IMR-90 (cell line): ENCODE measurements around the gene CCM2. TPM values are rescaled to one million over a fixed set of nuclear protein-coding genes. Genes with fewer than 3 reads are reported as not detected.

Source experiments
- ATAC-seq: fragments of 200-7000 bp; cut with Tn5 transposase; 2 replicates; pipeline ENCODE4 v1.9.1; 2020; ENCODE audit warnings: low read depth, mild to moderate bottlenecking, moderate library complexity
- BruUV-seq: library from RNA; stranded (reverse); fragments of 400-500 nt; replicated peaks from 2 replicates; lab custom pipeline; 2021; lab: Mats Ljungman, UMichigan
- CTCF ChIA-PET: fragments of 300-600 bp; formaldehyde crosslinking; extraction: SDS; loops from one replicate; lab custom pipeline; 2021; ENCODE audit warnings: antibody characterized with exemption; lab: Yijun Ruan, JAX
- POLR2A ChIA-PET: fragments of 300-600 bp; sonication (Branson Sonifier 250); formaldehyde crosslinking; loops from one replicate; lab custom pipeline; 2022; ENCODE audit warnings: antibody characterized with exemption; ENCODE audit not compliant: unreplicated experiment; lab: Charles Lee
- DNase-seq: peaks from one replicate; pipeline ENCODE4 v3.0.0; 2013
- H2AFZ ChIP-seq: replicated peaks from 2 replicates; pipeline ENCODE3; 2013; ENCODE audit warnings: low read length, mild to moderate bottlenecking; ENCODE audit not compliant: poor library complexity
- H2AK5ac ChIP-seq: 2 replicates; pipeline ENCODE4 v1.6.1; 2013; ENCODE audit warnings: low read depth, low read length, inconsistent platforms
- H2AK9ac ChIP-seq: replicated peaks from 2 replicates; pipeline ENCODE3; 2013; ENCODE audit warnings: mild to moderate bottlenecking, low read depth, low read length, moderate library complexity; ENCODE audit not compliant: poor library complexity
- H2BK120ac ChIP-seq: 2 replicates; pipeline ENCODE4 v1.6.1; 2013; ENCODE audit warnings: low read depth, low read length, inconsistent platforms
- H2BK15ac ChIP-seq: 3 replicates; pipeline ENCODE4 v1.6.1; 2013; ENCODE audit warnings: low read depth, low read length, inconsistent platforms
- H2BK20ac ChIP-seq: 2 replicates; pipeline ENCODE4 v1.6.1; 2013; ENCODE audit warnings: low read depth, mild to moderate bottlenecking, inconsistent platforms, low read length, moderate library complexity
- H2BK5ac ChIP-seq: 2 replicates; pipeline ENCODE4 v1.6.1; 2013; ENCODE audit warnings: mild to moderate bottlenecking, low read depth, low read length, inconsistent platforms; ENCODE audit not compliant: poor library complexity, severe bottlenecking
- H3K14ac ChIP-seq: replicated peaks from 2 replicates; pipeline ENCODE4 v1.6.1; 2013; ENCODE audit warnings: low read depth, low read length, inconsistent platforms
- H3K18ac ChIP-seq: 2 replicates; pipeline ENCODE4 v1.6.1; 2013; ENCODE audit warnings: low read depth, low read length, control low read depth
- H3K23ac ChIP-seq: 2 replicates; pipeline ENCODE4 v1.6.1; 2013; ENCODE audit warnings: low read depth, low read length, inconsistent platforms
- H3K27ac ChIP-seq: 2 replicates; pipeline ENCODE4 v1.5.1; 2013; ENCODE audit warnings: mild to moderate bottlenecking, control low read depth, low read length; ENCODE audit not compliant: insufficient read depth
- H3K27me3 ChIP-seq: 2 replicates; pipeline ENCODE4 v1.6.1; 2013; ENCODE audit warnings: low read length; ENCODE audit not compliant: control insufficient read depth, insufficient read depth
- H3K36me3 ChIP-seq: 2 replicates; pipeline ENCODE4 v1.6.1; 2013; ENCODE audit warnings: low read length, mixed read lengths; ENCODE audit not compliant: control insufficient read depth, insufficient read depth
- H3K4ac ChIP-seq: 2 replicates; pipeline ENCODE4 v1.6.1; 2013; ENCODE audit warnings: low read depth, low read length, inconsistent platforms
- H3K4me1 ChIP-seq: 2 replicates; pipeline ENCODE4 v1.6.1; 2013; ENCODE audit warnings: low read length, mixed read lengths; ENCODE audit not compliant: control insufficient read depth, insufficient read depth
- H3K4me2 ChIP-seq: 2 replicates; pipeline ENCODE4 v1.6.1; 2013; ENCODE audit warnings: low read depth, mild to moderate bottlenecking, control low read depth, low read length, moderate library complexity
- H3K4me3 ChIP-seq: 2 replicates; pipeline ENCODE4 v1.5.1; 2013; ENCODE audit warnings: low read depth, mild to moderate bottlenecking, control low read depth, low read length, moderate library complexity; ENCODE audit not compliant: insufficient read depth
- H3K56ac ChIP-seq: 2 replicates; pipeline ENCODE4 v1.6.1; 2013; ENCODE audit warnings: low read length, inconsistent platforms; ENCODE audit not compliant: insufficient read depth; ENCODE audit errors: extremely low read depth
- H3K79me1 ChIP-seq, 2 experiments: 2 replicates each; pipeline ENCODE4 v1.6.1; 2013; ENCODE audit warnings: low read length in 2 of 2, inconsistent platforms in 1 of 2, low read depth in 1 of 2
- H3K9ac ChIP-seq: 2 replicates; pipeline ENCODE4 v1.6.1; 2013; ENCODE audit warnings: low read depth, low read length, control low read depth
- H3K9me1 ChIP-seq: 2 replicates; pipeline ENCODE4 v1.6.1; 2013; ENCODE audit warnings: low read length, inconsistent platforms; ENCODE audit not compliant: insufficient read depth
- H3K9me3 ChIP-seq: 2 replicates; pipeline ENCODE4 v1.6.1; 2013; ENCODE audit warnings: low read length; ENCODE audit not compliant: control insufficient read depth, insufficient read depth
- H4K20me1 ChIP-seq: 2 replicates; pipeline ENCODE4 v1.6.1; 2013; ENCODE audit warnings: low read length, inconsistent platforms; ENCODE audit not compliant: insufficient read depth
- H4K5ac ChIP-seq: 2 replicates; pipeline ENCODE4 v1.6.1; 2013; ENCODE audit warnings: mild to moderate bottlenecking, low read depth, low read length, control low read depth
- H4K8ac ChIP-seq, 2 experiments: 2 replicates each; pipeline ENCODE4 v1.6.1; 2013; ENCODE audit warnings: low read depth in 2 of 2, low read length in 2 of 2, control low read depth in 1 of 2, inconsistent platforms in 1 of 2
- H4K91ac ChIP-seq: 2 replicates; pipeline ENCODE4 v1.6.1; 2013; ENCODE audit warnings: low read depth, low read length, inconsistent platforms; ENCODE audit not compliant: insufficient read depth
- BHLHE40 ChIP-seq: fragments of 150-350 bp; IDR thresholded peaks from 2 replicates; pipeline ENCODE4 v1.6.1; 2016; ENCODE audit warnings: mild to moderate bottlenecking, low read depth, low read length
- CEBPB ChIP-seq: IDR thresholded peaks from 2 replicates; pipeline ENCODE4 v1.6.1; 2012; ENCODE audit warnings: low read depth, low read length, improper control_type of control experiment
- CHD1 ChIP-seq: IDR thresholded peaks from 2 replicates; pipeline ENCODE4 v1.6.1; 2012; ENCODE audit warnings: low read depth, low read length, improper control_type of control experiment
- CTCF ChIP-seq: conservative IDR thresholded peaks from 2 replicates; pipeline ENCODE4 v1.5.1; 2012; ENCODE audit warnings: mild to moderate bottlenecking, low read depth, low read length, improper control_type of control experiment
- ELK1 ChIP-seq: fragments of 150-350 bp; IDR thresholded peaks from 2 replicates; pipeline ENCODE4 v1.6.1; 2016; ENCODE audit warnings: low read depth, mild to moderate bottlenecking, low read length, moderate library complexity, borderline replicate concordance
- FOS ChIP-seq: fragments of 150-350 bp; IDR thresholded peaks from 2 replicates; pipeline ENCODE4 v1.6.1; 2016; ENCODE audit warnings: low read depth, low read length
- MAFK ChIP-seq: IDR thresholded peaks from 2 replicates; pipeline ENCODE4 v1.6.1; 2012; ENCODE audit warnings: low read depth, low read length, improper control_type of control experiment
- MAZ ChIP-seq: IDR thresholded peaks from 2 replicates; pipeline ENCODE4 v1.6.1; 2012; ENCODE audit warnings: low read depth, mild to moderate bottlenecking, low read length, improper control_type of control experiment, moderate library complexity, borderline replicate concordance
- MXI1 ChIP-seq: IDR thresholded peaks from 2 replicates; pipeline ENCODE4 v1.6.1; 2012; ENCODE audit warnings: low read depth, mild to moderate bottlenecking, low read length, moderate library complexity, borderline replicate concordance
- NFE2L2 ChIP-seq: fragments of 150-350 bp; IDR thresholded peaks from 2 replicates; pipeline ENCODE4 v1.6.1; 2016; ENCODE audit warnings: low read depth, mild to moderate bottlenecking, low read length
- POLR2A ChIP-seq: IDR thresholded peaks from 2 replicates; pipeline ENCODE4 v1.6.1; 2012; ENCODE audit warnings: mild to moderate bottlenecking, low read depth, low read length
- RAD21 ChIP-seq: IDR thresholded peaks from 2 replicates; pipeline ENCODE4 v1.6.1; 2012; ENCODE audit warnings: low read length, improper control_type of control experiment
- RCOR1 ChIP-seq: IDR thresholded peaks from 2 replicates; pipeline ENCODE4 v1.6.1; 2012; ENCODE audit warnings: mild to moderate bottlenecking, low read length, improper control_type of control experiment; ENCODE audit not compliant: insufficient replicate concordance
- RFX5 ChIP-seq: IDR thresholded peaks from 2 replicates; pipeline ENCODE4 v1.8.0; 2012; ENCODE audit warnings: low read depth, mild to moderate bottlenecking, low read length, moderate library complexity
- SMC3 ChIP-seq: fragments of 150-350 bp; IDR thresholded peaks from 2 replicates; pipeline ENCODE4 v1.6.1; 2016; ENCODE audit warnings: low read depth, mild to moderate bottlenecking, antibody characterized with exemption, low read length, moderate library complexity
- USF2 ChIP-seq: fragments of 150-350 bp; IDR thresholded peaks from 2 replicates; pipeline ENCODE4 v1.6.1; 2017; ENCODE audit warnings: mild to moderate bottlenecking, antibody characterized with exemption, low read length, low read depth
- WGBS, 2 experiments: methylation state at CpG; one replicate each; pipeline versions ENCODE4 v1.1.5 to v1.1.7; 2013; ENCODE audit warnings: missing lambda C conversion rate in 2 of 2; ENCODE audit not compliant: insufficient read length in 1 of 2; ENCODE audit errors: extremely low coverage in 2 of 2; 5-methylcytosine and 5-hydroxymethylcytosine counted together
- dilution Hi-C: fragments of 300-500 bp; cut with HindIII; formaldehyde crosslinking; loops from one replicate; pipeline ENCODE4 v1.14.3; 2018; ENCODE audit warnings: low sequenced_read_pairs; ENCODE audit not compliant: unreplicated experiment
- in situ Hi-C: fragments of 300-500 bp; cut with MboI; formaldehyde crosslinking; loops from 3 replicates; pipeline ENCODE4 v1.14.3; 2019; ENCODE audit warnings: low sequenced_read_pairs, inconsistent platforms, mixed read lengths
- intact Hi-C: fragments of 100-400 bp; cut with micrococcal nuclease; formaldehyde crosslinking; loops from 2 replicates; pipeline ENCODE4 v1.10.0; 2022
- polyA plus RNA-seq, 3 experiments: library from polyadenylated mRNA; depleted of rRNA; stranded (reverse); fragments of >200 nt; gene quantifications; 2 replicates each; pipeline ENCODE4 v1.2.3, GENCODE V29; 2012; ENCODE audit warnings: low replicate concordance in 1 of 3
- total RNA-seq: library from RNA; depleted of rRNA; stranded (reverse); fragments of >200 nt; gene quantifications from 2 replicates; pipeline ENCODE4 v1.2.3, GENCODE V29; 2012

The CCM2 gene
- total and polyA plus RNA-seq, 2 of the 4 experiments (the other 2 are of a cell fraction) = 65.2 to 78.5 TPM

DNA sequence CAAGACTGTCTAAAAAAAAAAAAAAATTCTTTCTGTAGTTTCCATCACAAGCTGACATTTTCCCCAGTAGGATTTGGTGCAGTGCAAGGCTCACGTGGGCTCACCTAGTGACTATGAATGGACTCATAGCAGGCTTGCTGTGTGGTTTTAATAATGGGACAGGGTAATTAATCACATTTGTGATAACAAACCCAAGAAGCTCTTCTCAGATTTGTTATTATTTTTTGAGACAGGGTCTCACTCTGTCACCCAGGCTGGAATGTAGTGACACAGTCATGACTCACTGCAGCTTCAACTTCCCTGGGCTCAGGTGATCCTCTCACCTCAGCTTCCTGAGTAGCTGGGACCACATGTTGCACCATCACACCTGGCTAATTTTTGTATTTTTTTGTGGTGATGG lies 48.7 kb downstream of the CCM2 start:
- dilution Hi-C loops = no loop called here
- Histone ChIP-seq H2BK5ac (no peak overlapping the region), H3K9me1 (peaks cover 3% of the 10 kb centered on the region; the same call in 1 of the 2 replicates), H2AK5ac (no peak overlapping the region), H2BK120ac (no peak overlapping the region), H2AFZ (no peak overlapping the region), H3K27me3 (no peaks in the 10 kb centered on the region), H3K36me3 (peaks cover 9% of the 10 kb centered on the region), H4K5ac (no peak overlapping the region), H3K9me3 (no peaks in the 10 kb centered on the region), H3K79me1 (peaks cover 16 to 52% of the 10 kb centered on the region in 2 experiments), H2BK15ac (no peak overlapping the region), H4K8ac (no peak overlapping the region), H3K18ac (no peak overlapping the region), H3K27ac (no peak overlapping the region), H3K4ac (no peak overlapping the region), H3K14ac (no peak overlapping the region), H3K4me1 (no peaks in the 10 kb centered on the region), H3K56ac (no peak overlapping the region), H3K9ac (no peak overlapping the region), H4K91ac (no peak overlapping the region), H3K23ac (no peak overlapping the region), H2BK20ac (no peak overlapping the region), H2AK9ac (no peak overlapping the region), H4K20me1 (peaks cover 11% of the 10 kb centered on the region; the same call in 1 of the 2 replicates), H3K4me2 (no peak overlapping the region), H3K4me3 (no peak overlapping the region)
- no peak for ATAC-seq
- ChIA-PET CTCF (interaction anchor here (1.0 kb wide), 1 partner anchor 25 kb away, joined by 4 read pairs; no protein-coding TSS in a partner anchor), POLR2A (no interaction called here)
- in situ Hi-C loops = no loop called here
- DNase-seq = no peak
- WGBS, 2 experiments = no CpG with 5 or more reads among the region's 1 CpG
- no TSS peak for BruUV-seq
- TF ChIP-seq USF2 (no peak), CHD1 (no peak), SMC3 (no peak), RCOR1 (no peak), POLR2A (no peak), MXI1 (no peak), ELK1 (no peak), MAFK (no peak), NFE2L2 (no peak), RAD21 (no peak), CEBPB (no peak), FOS (no peak), MAZ (no peak), BHLHE40 (no peak), CTCF (no peak), RFX5 (no peak)
- intact Hi-C loops = no loop called here
